Activated CD4-positive, alpha-beta T cell treated with anti-CD3 and anti-CD28 coated beads, Interleukin-2, amount 10 ng/mL, durations not matched to agents 24 days and 14 days (primary cell): ENCODE measurements around the gene ATP6AP2. TPM values are rescaled to one million over a fixed set of nuclear protein-coding genes. Genes with fewer than 3 reads are reported as not detected.

ENCODE experiments used
- DNase-seq: peaks from one replicate; pipeline ENCODE4 v3.0.0; 2022
- H3K27ac Mint-ChIP-seq: one replicate; pipeline ENCODE4 v1.8.0; 2022; ENCODE audit warnings: mild to moderate bottlenecking, mixed read lengths
- H3K27me3 Mint-ChIP-seq: one replicate; pipeline ENCODE4 v1.8.0; 2022; ENCODE audit warnings: mixed read lengths
- H3K36me3 Mint-ChIP-seq: one replicate; pipeline ENCODE4 v1.8.0; 2022; ENCODE audit warnings: low read depth, mild to moderate bottlenecking, mixed read lengths
- H3K4me1 Mint-ChIP-seq: one replicate; pipeline ENCODE4 v1.8.0; 2021; ENCODE audit warnings: mixed read lengths
- H3K4me3 Mint-ChIP-seq: one replicate; pipeline ENCODE4 v1.8.0; 2022; ENCODE audit warnings: mild to moderate bottlenecking, moderate library complexity, mixed read lengths
- H3K9me3 Mint-ChIP-seq: one replicate; pipeline ENCODE4 v1.8.0; 2021; ENCODE audit warnings: mixed read lengths
- intact Hi-C: fragments of 100-400 bp; cut with micrococcal nuclease; formaldehyde crosslinking; loops from one replicate; pipeline ENCODE4 v1.15.1; 2023
- total RNA-seq: library from RNA; stranded (reverse); gene quantifications from 2 replicates; pipeline ENCODE4 v1.2.3, GENCODE V29; 2022

The ATP6AP2 gene
- 66.5 and 68.7 TPM in 2 replicates for total RNA-seq

- H3K4me1 Mint-ChIP-seq, result peaks cover 19% of the 10 kb centered on the region
- intact Hi-C loops, result loop anchor here (2.0 to 5.0 kb wide), 2 partner anchors 66 to 157 kb away; partner anchors contain the start of genes CXorf38 and MED14
- no peaks in the 10 kb centered on the region for H3K27me3 Mint-ChIP-seq
- H3K27ac Mint-ChIP-seq, result peak within 1 kb of the TSS; percentile 95
- H3K9me3 Mint-ChIP-seq, result no peaks in the 10 kb centered on the region
- no peaks in the 10 kb centered on the region for H3K36me3 Mint-ChIP-seq
- DNase-seq, result peak; percentile 97
- peak within 1 kb of the TSS; percentile 91 for H3K4me3 Mint-ChIP-seq
These were observed at the start of gene ATP6AP2 for GRCh38 chrX:40580537-40581335. Gene ATP6AP2 (plus strand): TSS chrX:40580970. CDS start chrX:40581066, 96 bp downstream.

- no peak for DNase-seq
- intact Hi-C loops, result no loop called here
- Mint-ChIP-seq H3K4me3 (no peak overlapping the region), H3K27me3 (no peaks in the 10 kb centered on the region), H3K9me3 (no peaks in the 10 kb centered on the region), H3K36me3 (no peaks in the 10 kb centered on the region), H3K4me1 (no peaks in the 10 kb centered on the region), H3K27ac (no peak overlapping the region)
These were observed 49.5 kb upstream of the ATP6AP2 start for GRCh38 chrX:40531056-40531826.

DNA sequence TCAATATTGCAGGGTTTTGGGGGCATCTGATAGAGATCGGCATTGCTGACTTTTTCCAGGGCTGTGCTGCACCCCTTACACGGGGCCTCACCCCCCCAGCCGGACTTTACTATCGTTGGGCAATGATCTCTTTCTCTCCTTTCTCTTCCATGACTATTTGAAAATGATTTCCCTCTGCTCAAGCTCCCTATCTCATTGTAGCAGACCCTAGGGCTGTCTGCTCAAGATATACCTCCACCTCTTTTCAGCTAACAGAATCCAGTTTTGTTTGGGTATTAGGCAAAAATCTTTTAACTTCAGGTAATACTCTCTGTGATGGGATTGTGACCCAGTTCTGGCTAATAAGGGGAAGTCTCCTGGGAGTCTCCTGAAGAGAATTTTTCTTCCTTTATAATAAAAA lies 43.5 kb upstream of the ATP6AP2 start:
- Mint-ChIP-seq H3K9me3 (no peaks in the 10 kb centered on the region), H3K4me3 (no peak overlapping the region), H3K36me3 (no peaks in the 10 kb centered on the region), H3K27me3 (peaks cover 13% of the 10 kb centered on the region), H3K4me1 (peaks cover 17% of the 10 kb centered on the region), H3K27ac (no peak overlapping the region)
- intact Hi-C loops, result no loop called here
- DNase-seq, result no peak

DNA sequence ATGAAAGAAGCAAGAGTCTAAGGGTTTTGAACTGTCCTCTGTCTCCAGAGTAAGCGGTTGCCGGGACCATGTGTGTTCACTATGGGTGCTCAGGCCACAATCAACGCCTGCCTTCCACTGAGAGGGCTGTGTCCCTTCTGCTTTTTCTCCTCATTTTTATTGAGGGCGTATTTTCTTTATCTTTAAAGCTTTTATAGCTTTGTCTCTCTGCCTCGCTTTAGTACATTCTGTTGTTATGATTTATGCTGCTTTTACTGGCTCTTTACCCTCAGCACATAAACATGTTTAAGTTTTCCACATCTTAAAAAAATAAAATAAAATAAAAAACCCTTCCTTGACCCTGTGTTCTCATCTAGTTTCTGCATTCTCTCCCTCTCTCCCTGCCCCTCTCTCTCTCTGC lies 42.4 kb upstream of the ATP6AP2 start:
- no peak overlapping the region for H3K4me3 Mint-ChIP-seq
- peaks cover 17% of the 10 kb centered on the region for H3K4me1 Mint-ChIP-seq
- no peak overlapping the region for H3K27ac Mint-ChIP-seq
- intact Hi-C loops, result no loop called here
- H3K36me3 Mint-ChIP-seq, result no peaks in the 10 kb centered on the region
- no peak for DNase-seq
- H3K27me3 Mint-ChIP-seq, result peaks cover 13% of the 10 kb centered on the region
- no peaks in the 10 kb centered on the region for H3K9me3 Mint-ChIP-seq

- Mint-ChIP-seq H3K36me3 (no peaks in the 10 kb centered on the region), H3K27ac (peak overlapping the region; percentile 66), H3K9me3 (no peaks in the 10 kb centered on the region), H3K4me3 (peak overlapping the region; percentile 56), H3K27me3 (peaks cover 13% of the 10 kb centered on the region), H3K4me1 (peaks cover 19% of the 10 kb centered on the region)
- intact Hi-C loops, result loop anchor here (5.0 kb wide), 1 partner anchor 48 kb away; no protein-coding TSS in a partner anchor
- DNase-seq, result peak; percentile 89
These were observed 41.3 kb upstream of the ATP6AP2 start for GRCh38 chrX:40539214-40540142.

DNA sequence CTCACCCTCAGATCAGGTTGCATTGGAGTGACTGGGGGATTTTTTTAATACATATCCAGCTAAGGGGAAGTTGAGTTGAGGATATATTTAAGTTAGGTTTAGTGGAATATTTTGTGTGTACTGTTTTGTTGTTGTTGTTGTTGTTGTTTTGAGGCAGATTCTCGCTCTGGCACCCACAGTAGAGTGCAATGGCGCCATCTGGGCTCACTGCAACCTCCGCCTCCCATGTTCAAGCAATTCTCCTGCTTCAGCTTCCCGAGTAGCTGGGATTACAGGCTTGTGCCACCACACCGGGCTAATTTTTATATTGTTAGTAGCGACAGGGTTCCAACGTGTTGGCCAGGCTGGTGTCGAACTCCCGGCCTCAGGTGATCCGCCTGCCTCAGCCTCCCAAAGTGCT lies 38.6 kb upstream of the ATP6AP2 start:
- DNase-seq, result no peak
- peaks cover 12% of the 10 kb centered on the region for H3K27me3 Mint-ChIP-seq
- no peak overlapping the region for H3K27ac Mint-ChIP-seq
- no peak overlapping the region for H3K4me3 Mint-ChIP-seq
- H3K4me1 Mint-ChIP-seq, result peaks cover 20% of the 10 kb centered on the region
- H3K36me3 Mint-ChIP-seq, result no peaks in the 10 kb centered on the region
- intact Hi-C loops, result loop anchor here (5.0 kb wide), 1 partner anchor 45 kb away; no protein-coding TSS in a partner anchor
- no peaks in the 10 kb centered on the region for H3K9me3 Mint-ChIP-seq

DNA sequence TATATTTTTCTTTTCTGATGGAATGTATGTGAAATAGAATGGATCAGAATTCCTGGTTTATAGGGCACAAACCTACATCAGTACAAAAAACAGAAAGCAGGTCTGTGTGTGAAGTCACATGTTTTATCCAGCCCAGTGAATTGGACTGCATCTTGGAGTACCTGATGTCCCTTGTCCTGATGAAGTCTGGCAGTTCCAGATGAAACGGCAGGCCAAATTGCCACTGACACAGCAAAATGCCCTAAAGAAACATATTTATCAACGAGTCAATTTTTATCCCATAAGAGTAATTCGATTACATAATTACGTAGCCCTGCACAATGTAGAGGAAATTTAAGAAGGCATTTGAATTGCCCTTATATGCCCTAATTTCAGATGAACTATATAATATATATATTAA lies 37.8 kb upstream of the ATP6AP2 start:
- H3K4me3 Mint-ChIP-seq, result no peak overlapping the region
- no peak overlapping the region for H3K27ac Mint-ChIP-seq
- intact Hi-C loops, result loop anchor here (5.0 kb wide), 1 partner anchor 44 kb away; no protein-coding TSS in a partner anchor
- peaks cover 11% of the 10 kb centered on the region for H3K27me3 Mint-ChIP-seq
- H3K9me3 Mint-ChIP-seq, result no peaks in the 10 kb centered on the region
- no peak for DNase-seq
- H3K4me1 Mint-ChIP-seq, result peaks cover 19% of the 10 kb centered on the region
- no peaks in the 10 kb centered on the region for H3K36me3 Mint-ChIP-seq

DNA sequence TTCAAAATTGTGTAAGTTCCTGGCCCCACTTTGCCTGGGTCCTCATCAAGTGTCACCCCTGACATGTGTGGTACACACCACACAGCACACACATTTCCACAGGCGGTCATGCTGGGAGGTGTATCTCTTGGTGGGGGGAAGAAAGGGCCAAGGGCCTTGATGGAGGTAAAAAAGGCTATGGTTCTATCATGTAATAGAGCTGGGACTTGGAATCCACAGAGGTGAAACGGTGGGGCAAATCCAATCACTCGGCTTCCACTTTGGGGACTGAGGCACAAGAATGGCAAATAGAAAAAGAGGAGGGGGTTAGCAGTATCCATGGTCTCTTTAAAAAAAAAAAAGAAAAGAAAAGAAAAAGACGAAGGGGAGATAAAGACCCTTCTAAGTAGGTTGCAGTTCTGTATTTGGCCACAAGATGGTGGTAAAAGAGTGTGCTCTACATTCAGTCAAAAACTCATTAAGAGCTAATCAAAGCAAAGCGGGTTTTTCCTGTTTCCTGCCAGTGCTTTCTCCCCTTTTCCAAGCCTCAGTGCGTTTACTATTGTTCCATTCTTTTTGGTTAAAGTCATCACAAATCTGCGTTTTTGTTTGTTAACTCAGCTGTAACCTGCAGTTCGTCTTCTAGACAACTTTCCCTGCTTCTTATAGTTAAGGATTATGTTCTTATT lies 37.0 kb upstream of the ATP6AP2 start:
- intact Hi-C loops, result loop anchor here (1.0 to 5.0 kb wide), 3 partner anchors 44 to 251 kb away; partner anchors contain the start of gene CXorf38
- H3K27me3 Mint-ChIP-seq, result peaks cover 8% of the 10 kb centered on the region
- H3K27ac Mint-ChIP-seq, result no peak overlapping the region
- H3K4me3 Mint-ChIP-seq, result peak overlapping the region; percentile 24
- peaks cover 18% of the 10 kb centered on the region for H3K4me1 Mint-ChIP-seq
- no peaks in the 10 kb centered on the region for H3K9me3 Mint-ChIP-seq
- no peaks in the 10 kb centered on the region for H3K36me3 Mint-ChIP-seq
- DNase-seq, result peak; percentile 69

GRCh38 chrX:40544343-40545266 lies 36.2 kb upstream of the ATP6AP2 start:
- Mint-ChIP-seq H3K27me3 (peaks cover 8% of the 10 kb centered on the region), H3K4me3 (no peak overlapping the region), H3K4me1 (peaks cover 12% of the 10 kb centered on the region), H3K9me3 (no peaks in the 10 kb centered on the region), H3K27ac (no peak overlapping the region), H3K36me3 (no peaks in the 10 kb centered on the region)
- no peak for DNase-seq
- intact Hi-C loops, result loop anchor here (1.0 to 5.0 kb wide), 3 partner anchors 43 to 250 kb away; partner anchors contain the start of gene CXorf38

- Mint-ChIP-seq H3K27ac (no peak overlapping the region), H3K36me3 (no peaks in the 10 kb centered on the region), H3K4me3 (no peak overlapping the region), H3K4me1 (peaks cover 3% of the 10 kb centered on the region), H3K9me3 (no peaks in the 10 kb centered on the region), H3K27me3 (no peaks in the 10 kb centered on the region)
- no peak for DNase-seq
- intact Hi-C loops, result no loop called here
These were observed 33.9 kb upstream of the ATP6AP2 start for GRCh38 chrX:40546870-40547269.

DNA sequence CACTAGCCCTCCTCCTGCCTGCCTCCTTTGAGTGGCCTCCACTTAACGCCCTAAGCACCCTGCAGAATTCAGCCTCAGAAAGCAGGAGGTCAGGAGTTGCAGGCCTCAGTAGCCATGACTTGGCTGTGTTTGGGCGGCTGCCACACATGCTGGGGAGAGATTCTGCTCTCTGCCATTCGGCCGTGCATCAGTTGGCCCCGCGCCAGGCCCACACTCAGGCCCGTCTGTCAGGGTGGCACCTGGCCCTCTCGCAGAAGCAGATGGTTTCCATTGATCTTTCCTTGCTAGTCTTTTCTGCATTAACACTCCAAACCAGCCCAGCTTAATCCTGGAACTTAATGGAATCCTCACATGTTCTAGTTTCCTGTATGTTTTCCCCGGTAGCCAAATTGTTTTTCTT lies 30.7 kb upstream of the ATP6AP2 start:
- intact Hi-C loops, result no loop called here
- Mint-ChIP-seq H3K4me3 (no peak overlapping the region), H3K4me1 (peaks cover 2% of the 10 kb centered on the region), H3K27me3 (peaks cover 4% of the 10 kb centered on the region), H3K36me3 (no peaks in the 10 kb centered on the region), H3K9me3 (no peaks in the 10 kb centered on the region), H3K27ac (no peak overlapping the region)
- no peak for DNase-seq

- intact Hi-C loops, result no loop called here
- no peaks in the 10 kb centered on the region for H3K36me3 Mint-ChIP-seq
- no peak overlapping the region for H3K4me3 Mint-ChIP-seq
- H3K4me1 Mint-ChIP-seq, result peaks cover 2% of the 10 kb centered on the region
- no peak overlapping the region for H3K27ac Mint-ChIP-seq
- peaks cover 4% of the 10 kb centered on the region for H3K27me3 Mint-ChIP-seq
- no peak for DNase-seq
- no peaks in the 10 kb centered on the region for H3K9me3 Mint-ChIP-seq
These were observed 28.0 kb upstream of the ATP6AP2 start for GRCh38 chrX:40552768-40553167.
